Measurements from ENCODE around the gene BRI3. TPM values are rescaled to one million over a fixed set of nuclear protein-coding genes. Genes with fewer than 3 reads are reported as not detected.

BRI3 gene
- total and polyA plus RNA-seq, 2 of the 8 experiments (the other 6 are each of a cell fraction or from before 2014, with no cell fraction given) = 77.5 to 93.4 TPM

DNA sequence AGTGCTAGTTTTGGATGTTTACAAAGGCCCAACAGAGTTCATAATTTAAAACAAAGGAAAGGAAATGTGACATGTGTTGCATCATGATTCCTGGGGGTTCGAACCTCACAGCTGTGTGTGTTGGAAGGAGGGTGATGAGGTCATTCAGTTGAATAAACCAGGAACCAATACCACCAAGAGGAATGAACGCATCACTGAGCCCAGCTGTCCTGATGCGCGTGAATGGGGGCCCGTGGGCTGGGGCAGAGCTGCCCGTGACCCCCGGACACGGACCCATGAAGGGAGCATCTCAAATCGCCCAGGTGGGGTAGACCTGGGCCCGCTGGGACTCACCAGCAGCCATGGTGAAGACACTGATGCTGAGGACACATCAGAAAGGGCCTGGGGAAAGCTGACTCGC, 33.0 kb downstream of the BRI3 start (continued):
- TF ChIP-seq, protein P1, sequence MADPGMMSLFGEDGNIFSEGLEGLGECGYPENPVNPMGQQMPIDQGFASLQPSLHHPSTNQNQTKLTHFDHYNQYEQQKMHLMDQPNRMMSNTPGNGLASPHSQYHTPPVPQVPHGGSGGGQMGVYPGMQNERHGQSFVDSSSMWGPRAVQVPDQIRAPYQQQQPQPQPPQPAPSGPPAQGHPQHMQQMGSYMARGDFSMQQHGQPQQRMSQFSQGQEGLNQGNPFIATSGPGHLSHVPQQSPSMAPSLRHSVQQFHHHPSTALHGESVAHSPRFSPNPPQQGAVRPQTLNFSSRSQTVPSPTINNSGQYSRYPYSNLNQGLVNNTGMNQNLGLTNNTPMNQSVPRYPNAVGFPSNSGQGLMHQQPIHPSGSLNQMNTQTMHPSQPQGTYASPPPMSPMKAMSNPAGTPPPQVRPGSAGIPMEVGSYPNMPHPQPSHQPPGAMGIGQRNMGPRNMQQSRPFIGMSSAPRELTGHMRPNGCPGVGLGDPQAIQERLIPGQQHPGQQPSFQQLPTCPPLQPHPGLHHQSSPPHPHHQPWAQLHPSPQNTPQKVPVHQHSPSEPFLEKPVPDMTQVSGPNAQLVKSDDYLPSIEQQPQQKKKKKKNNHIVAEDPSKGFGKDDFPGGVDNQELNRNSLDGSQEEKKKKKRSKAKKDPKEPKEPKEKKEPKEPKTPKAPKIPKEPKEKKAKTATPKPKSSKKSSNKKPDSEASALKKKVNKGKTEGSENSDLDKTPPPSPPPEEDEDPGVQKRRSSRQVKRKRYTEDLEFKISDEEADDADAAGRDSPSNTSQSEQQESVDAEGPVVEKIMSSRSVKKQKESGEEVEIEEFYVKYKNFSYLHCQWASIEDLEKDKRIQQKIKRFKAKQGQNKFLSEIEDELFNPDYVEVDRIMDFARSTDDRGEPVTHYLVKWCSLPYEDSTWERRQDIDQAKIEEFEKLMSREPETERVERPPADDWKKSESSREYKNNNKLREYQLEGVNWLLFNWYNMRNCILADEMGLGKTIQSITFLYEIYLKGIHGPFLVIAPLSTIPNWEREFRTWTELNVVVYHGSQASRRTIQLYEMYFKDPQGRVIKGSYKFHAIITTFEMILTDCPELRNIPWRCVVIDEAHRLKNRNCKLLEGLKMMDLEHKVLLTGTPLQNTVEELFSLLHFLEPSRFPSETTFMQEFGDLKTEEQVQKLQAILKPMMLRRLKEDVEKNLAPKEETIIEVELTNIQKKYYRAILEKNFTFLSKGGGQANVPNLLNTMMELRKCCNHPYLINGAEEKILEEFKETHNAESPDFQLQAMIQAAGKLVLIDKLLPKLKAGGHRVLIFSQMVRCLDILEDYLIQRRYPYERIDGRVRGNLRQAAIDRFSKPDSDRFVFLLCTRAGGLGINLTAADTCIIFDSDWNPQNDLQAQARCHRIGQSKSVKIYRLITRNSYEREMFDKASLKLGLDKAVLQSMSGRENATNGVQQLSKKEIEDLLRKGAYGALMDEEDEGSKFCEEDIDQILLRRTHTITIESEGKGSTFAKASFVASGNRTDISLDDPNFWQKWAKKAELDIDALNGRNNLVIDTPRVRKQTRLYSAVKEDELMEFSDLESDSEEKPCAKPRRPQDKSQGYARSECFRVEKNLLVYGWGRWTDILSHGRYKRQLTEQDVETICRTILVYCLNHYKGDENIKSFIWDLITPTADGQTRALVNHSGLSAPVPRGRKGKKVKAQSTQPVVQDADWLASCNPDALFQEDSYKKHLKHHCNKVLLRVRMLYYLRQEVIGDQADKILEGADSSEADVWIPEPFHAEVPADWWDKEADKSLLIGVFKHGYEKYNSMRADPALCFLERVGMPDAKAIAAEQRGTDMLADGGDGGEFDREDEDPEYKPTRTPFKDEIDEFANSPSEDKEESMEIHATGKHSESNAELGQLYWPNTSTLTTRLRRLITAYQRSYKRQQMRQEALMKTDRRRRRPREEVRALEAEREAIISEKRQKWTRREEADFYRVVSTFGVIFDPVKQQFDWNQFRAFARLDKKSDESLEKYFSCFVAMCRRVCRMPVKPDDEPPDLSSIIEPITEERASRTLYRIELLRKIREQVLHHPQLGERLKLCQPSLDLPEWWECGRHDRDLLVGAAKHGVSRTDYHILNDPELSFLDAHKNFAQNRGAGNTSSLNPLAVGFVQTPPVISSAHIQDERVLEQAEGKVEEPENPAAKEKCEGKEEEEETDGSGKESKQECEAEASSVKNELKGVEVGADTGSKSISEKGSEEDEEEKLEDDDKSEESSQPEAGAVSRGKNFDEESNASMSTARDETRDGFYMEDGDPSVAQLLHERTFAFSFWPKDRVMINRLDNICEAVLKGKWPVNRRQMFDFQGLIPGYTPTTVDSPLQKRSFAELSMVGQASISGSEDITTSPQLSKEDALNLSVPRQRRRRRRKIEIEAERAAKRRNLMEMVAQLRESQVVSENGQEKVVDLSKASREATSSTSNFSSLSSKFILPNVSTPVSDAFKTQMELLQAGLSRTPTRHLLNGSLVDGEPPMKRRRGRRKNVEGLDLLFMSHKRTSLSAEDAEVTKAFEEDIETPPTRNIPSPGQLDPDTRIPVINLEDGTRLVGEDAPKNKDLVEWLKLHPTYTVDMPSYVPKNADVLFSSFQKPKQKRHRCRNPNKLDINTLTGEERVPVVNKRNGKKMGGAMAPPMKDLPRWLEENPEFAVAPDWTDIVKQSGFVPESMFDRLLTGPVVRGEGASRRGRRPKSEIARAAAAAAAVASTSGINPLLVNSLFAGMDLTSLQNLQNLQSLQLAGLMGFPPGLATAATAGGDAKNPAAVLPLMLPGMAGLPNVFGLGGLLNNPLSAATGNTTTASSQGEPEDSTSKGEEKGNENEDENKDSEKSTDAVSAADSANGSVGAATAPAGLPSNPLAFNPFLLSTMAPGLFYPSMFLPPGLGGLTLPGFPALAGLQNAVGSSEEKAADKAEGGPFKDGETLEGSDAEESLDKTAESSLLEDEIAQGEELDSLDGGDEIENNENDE (IDR thresholded peaks at IDR 0.05; ENCODE audit: insufficient replicate concordance, low read length) = no peak
- no peak for TF ChIP-seq CHD2 (IDR thresholded peaks at IDR 0.05; ENCODE audit: low read length)
- no peak for TF ChIP-seq KDM4A (IDR thresholded peaks at IDR 0.05; ENCODE audit: low read depth, low read length, severe bottlenecking)
- no peak for TF ChIP-seq NRF1 (IDR thresholded peaks at IDR 0.05; ENCODE audit: low read depth, low read length)
- TF ChIP-seq RXRA (IDR thresholded peaks at IDR 0.05; ENCODE audit: insufficient read depth, low read depth, low read length) = no peak
- TF ChIP-seq SAP30 (IDR thresholded peaks at IDR 0.05; ENCODE audit: insufficient read depth, insufficient replicate concordance, low read length) = no peak
- TF ChIP-seq SP2 (IDR thresholded peaks at IDR 0.05; ENCODE audit: low read length) = no peak
- no peak for TF ChIP-seq KDM5A (IDR thresholded peaks at IDR 0.05; ENCODE audit: low read length)
